ENCODE results near the gene AP1S3. TPM values are rescaled to one million over a fixed set of nuclear protein-coding genes. Genes with fewer than 3 reads are reported as not detected.

AP1S3 gene
- total RNA-seq, 1 experiment from 2014 or later = 20.7 TPM

DNA sequence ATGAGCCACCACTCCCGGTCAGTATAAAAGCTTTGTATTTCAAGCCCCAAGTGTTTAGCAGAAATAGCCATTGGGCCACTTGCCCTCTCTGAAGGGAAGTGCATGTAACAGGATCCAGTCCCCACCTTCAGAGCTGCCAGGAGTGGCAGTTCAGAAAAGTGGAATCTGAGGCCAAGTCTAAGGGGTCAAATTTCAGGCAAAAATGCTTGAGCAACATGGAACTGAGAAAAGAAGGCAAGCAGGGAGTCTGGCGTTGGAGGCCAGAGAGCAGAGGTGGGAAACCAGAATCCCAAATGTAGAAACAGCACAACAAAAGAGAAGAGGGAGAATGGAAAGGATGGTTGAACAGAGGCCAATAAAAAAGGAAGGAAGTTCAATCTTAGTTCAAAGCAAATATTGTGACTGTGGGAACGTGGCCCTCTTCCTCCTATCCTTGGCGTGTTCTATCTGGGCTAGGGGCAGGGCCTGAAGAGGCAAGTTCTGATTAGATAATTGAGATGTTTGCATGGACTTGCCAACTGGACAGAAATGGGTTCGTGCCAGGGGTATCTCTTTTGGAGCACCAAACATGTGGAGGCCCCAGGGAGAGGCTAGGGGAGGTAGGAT is 102.2 kb downstream of the AP1S3 start:
- no peak for DNase-seq (ENCODE audit: low spot score)
- in situ Hi-C loops (cut with HindIII; ENCODE audit: low sequenced_read_pairs) = no loop called here

GRCh38 chr2:223734346-223734745 is 103.0 kb downstream of the AP1S3 start:
- DNase-seq (ENCODE audit: low spot score) = no peak

GRCh38 chr2:223732346-223732745 is 105.0 kb downstream of the AP1S3 start:
- in situ Hi-C loops (cut with HindIII; ENCODE audit: low sequenced_read_pairs) = no loop called here
- DNase-seq (ENCODE audit: low spot score) = no peak

More at GRCh38 chr2:223734346-223734745, 103.0 kb downstream of the AP1S3 start:
- in situ Hi-C loops (cut with HindIII; ENCODE audit: low sequenced_read_pairs) = no loop called here

DNA sequence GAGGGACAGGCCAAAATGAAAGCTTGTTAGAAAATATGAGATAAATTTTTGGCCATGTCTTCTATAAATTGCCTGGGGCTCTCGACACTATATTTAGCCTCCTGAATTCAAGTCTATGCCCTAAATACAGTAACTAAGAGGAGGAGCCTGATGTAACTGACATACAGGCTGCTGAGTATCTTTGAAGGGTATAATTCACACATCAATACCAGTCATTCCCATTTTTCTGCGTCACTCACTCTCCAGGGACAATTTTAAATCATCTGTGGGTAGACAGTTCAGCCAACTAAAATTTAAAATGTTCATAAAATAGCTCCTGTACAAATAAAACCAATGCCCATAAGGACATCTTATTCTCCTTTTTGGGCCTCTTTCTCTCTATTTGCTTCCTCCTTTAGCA is 105.9 kb downstream of the AP1S3 start:
- in situ Hi-C loops (cut with HindIII; ENCODE audit: low sequenced_read_pairs) = no loop called here
- no peak for DNase-seq (ENCODE audit: low spot score)

DNA sequence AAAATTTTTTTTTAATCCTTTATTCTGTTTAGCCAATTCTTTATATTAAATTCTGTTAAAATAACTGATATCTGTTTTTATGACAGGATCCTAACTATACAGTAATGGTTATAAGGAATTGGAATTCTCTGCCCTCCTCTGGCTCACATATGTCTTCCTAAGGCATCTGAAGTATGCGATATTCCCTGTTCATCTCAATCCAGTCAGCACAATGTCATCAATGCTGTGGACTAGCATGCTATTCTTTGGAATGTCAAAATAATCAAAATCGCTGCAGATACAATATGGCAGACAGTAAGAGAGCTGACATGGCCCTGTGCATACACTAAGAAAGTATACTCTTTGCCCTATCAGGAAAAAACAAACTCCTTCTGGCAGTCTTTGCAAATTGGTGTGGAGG is 107.6 kb downstream of the AP1S3 start:
- DNase-seq (ENCODE audit: low spot score) = no peak
- in situ Hi-C loops (cut with HindIII; ENCODE audit: low sequenced_read_pairs) = no loop called here

DNA sequence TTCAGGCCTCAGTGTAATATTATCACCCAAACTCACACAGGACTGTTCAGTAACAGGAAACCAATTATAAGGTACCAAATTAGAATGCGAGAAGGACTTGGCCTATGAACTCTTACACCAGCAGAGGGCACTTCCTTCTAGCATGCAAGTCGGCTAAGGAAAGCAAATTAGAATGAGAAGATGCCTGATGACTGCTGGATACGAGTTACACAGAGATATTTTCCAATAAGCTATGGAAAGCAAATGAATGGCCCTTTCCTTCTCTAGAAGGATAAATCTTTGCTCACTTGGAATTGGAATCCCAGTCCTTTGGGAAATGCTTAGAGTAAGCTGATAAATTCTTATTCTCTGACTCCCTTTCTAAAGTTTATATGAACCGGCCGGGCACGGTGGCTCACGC is 109.8 kb downstream of the AP1S3 start:
- peak; percentile 45 for DNase-seq (ENCODE audit: low spot score)

GRCh38 chr2:223725986-223726970 is 111.1 kb downstream of the AP1S3 start:
- no peak for DNase-seq (ENCODE audit: low spot score)
- in situ Hi-C loops (cut with HindIII; ENCODE audit: low sequenced_read_pairs) = no loop called here

More for the DNA sequence above, 109.8 kb downstream of the AP1S3 start:
- in situ Hi-C loops (cut with HindIII; ENCODE audit: low sequenced_read_pairs) = no loop called here

- in situ Hi-C loops (cut with HindIII; ENCODE audit: low sequenced_read_pairs) = no loop called here
- peak; percentile 60 for DNase-seq (ENCODE audit: low spot score)
Observed at GRCh38 chr2:223725494-223725893, 111.9 kb downstream of the AP1S3 start.

DNA sequence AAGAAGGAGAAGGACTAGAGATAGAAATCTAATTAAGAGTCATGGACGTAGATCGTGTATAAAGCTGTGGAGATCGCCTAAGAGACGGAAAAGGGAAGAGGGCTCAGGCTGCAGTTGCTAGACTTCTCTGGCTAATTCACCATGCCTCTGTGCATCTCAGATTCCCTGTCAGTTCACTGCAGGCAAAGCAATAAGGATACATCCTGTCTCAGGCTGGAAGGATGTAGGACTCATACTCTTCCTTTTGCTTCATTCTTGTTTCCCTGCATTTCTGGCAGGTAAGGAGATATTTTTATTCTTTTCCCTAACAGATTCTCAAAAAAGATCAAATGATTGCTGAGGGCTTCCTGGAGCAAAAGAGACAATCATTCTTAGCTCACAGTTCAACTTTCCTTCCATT is 112.5 kb downstream of the AP1S3 start:
- DNase-seq (ENCODE audit: low spot score) = peak; percentile 14
- in situ Hi-C loops (cut with HindIII; ENCODE audit: low sequenced_read_pairs) = no loop called here

GRCh38 chr2:223723954-223724411 is 113.4 kb downstream of the AP1S3 start:
- in situ Hi-C loops (cut with HindIII; ENCODE audit: low sequenced_read_pairs) = no loop called here
- peak; percentile 73 for DNase-seq (ENCODE audit: low spot score)

DNA sequence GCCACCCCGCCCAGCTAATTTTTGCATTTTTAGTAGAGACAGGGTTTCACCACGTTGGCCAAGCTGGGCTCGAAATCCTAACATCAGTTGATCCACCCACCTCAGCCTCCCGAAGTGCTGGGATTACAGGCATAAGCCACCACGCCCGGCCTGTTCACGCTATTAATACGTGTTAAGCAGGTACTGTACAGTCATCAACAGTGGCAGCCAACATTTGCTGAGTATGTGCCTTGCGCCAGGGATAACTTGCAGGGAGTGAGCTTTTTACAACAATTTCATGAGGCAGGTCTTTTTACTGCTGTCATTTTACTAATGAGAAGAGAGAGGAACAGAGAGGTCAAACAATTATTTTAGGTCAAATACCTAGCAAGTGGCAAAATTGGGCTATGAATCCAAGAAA is 115.2 kb downstream of the AP1S3 start:
- no peak for DNase-seq (ENCODE audit: low spot score)
- in situ Hi-C loops (cut with HindIII; ENCODE audit: low sequenced_read_pairs) = no loop called here

DNA sequence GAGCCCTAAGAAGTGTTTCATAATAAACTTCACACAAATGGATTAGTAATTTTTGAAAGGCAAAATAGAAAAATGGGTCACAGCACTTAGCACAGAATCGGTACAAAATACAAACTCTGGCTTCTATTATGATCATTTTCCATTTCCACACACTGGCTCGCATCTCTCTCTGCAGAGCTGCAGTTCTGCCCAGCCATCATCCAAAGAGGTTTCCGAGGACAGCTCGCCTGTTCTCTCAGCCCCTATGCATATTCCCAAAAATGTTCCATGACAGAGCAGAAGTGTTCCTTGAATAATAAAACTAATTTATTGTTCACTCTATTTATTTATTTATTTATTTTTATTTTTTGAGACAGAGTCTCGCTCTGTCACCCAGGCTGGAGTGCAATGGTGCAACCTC is 115.6 kb downstream of the AP1S3 start:
- in situ Hi-C loops (cut with HindIII; ENCODE audit: low sequenced_read_pairs) = no loop called here
- no peak for DNase-seq (ENCODE audit: low spot score)

- in situ Hi-C loops (cut with HindIII; ENCODE audit: low sequenced_read_pairs) = no loop called here
- DNase-seq (ENCODE audit: low spot score) = no peak
Observed at GRCh38 chr2:223720367-223720766, 117.0 kb downstream of the AP1S3 start.

DNA sequence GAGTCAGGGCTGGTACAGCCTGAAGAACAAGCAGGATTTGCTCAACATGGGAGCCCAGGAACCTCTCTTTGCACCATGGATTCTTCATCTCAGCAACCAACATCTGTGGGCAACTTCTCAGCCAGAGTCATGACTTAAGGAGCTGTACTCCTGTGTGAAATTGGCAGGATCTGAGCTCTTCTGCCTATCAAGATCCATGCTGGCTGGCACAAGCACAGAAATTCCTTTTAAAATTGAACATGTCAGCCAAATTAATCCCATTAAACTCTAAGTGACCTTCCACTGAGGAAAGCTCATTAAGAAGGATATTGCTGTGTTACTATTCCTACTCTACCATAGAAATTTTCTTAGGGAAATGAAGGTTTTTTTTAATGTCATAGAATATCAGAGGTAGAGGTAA is 124.7 kb downstream of the AP1S3 start:
- DNase-seq (ENCODE audit: low spot score) = no peak
- in situ Hi-C loops (cut with HindIII; ENCODE audit: low sequenced_read_pairs) = no loop called here

GRCh38 chr2:223711596-223712326 is 125.6 kb downstream of the AP1S3 start:
- no peak for DNase-seq (ENCODE audit: low spot score)
- in situ Hi-C loops (cut with HindIII; ENCODE audit: low sequenced_read_pairs) = no loop called here

Other genes with a start within 250 kb of the AP1S3 start
- 2.9 and 3.4 TPM in 2 replicates for gene SCG2, start 235.2 kb downstream of the AP1S3 start, total RNA-seq (2014; rRNA removed; shearing (Covaris generic))
- gene WDFY1, start 107.8 kb upstream of the AP1S3 start, total RNA-seq (2014; rRNA removed; shearing (Covaris generic)) = 84.2 and 108 TPM in 2 replicates
- gene MRPL44, start 119.9 kb upstream of the AP1S3 start, total RNA-seq (2014; rRNA removed; shearing (Covaris generic)) = 67.1 and 97.6 TPM in 2 replicates
- 0.06 and 0.20 TPM in 2 replicates for gene SERPINE2, start 201.7 kb upstream of the AP1S3 start, total RNA-seq (2014; rRNA removed; shearing (Covaris generic))